K562 (cell line): ENCODE data around the gene CD48. TPM values are rescaled to one million over a fixed set of nuclear protein-coding genes. Genes with fewer than 3 reads are reported as not detected.

Source experiments
- ATAC-seq: fragments of 200-7000 bp; cut with Tn5 transposase; 3 replicates; pipeline ENCODE4 v1.9.1; 2020; ENCODE audit warnings: moderate library complexity
- BruUV-seq: library from RNA; stranded (reverse); fragments of 400-500 nt; replicated peaks from 2 replicates; lab custom pipeline; 2021; lab: Mats Ljungman, UMichigan
- CTCF ChIA-PET: fragments of 300-600 bp; formaldehyde crosslinking; extraction: SDS; loops from one replicate; lab custom pipeline; 2021; ENCODE audit warnings: low intra/inter-chr PET ratio; lab: Yijun Ruan, JAX
- POLR2A ChIA-PET: fragments of 300-600, 350-650 bp; sonication (Branson Sonifier 250); formaldehyde crosslinking; extraction: SDS; loops from one replicate; lab custom pipeline; 2021; ENCODE audit warnings: antibody characterized with exemption, inconsistent platforms; lab: Yijun Ruan, JAX
- DNase-seq, 4 experiments: peaks; one replicate each; pipeline versions ENCODE4 v3.0.0 to v3.0.0-alpha.2; 2011 to 2018; ENCODE audit warnings: low spot score in 3 of 4, mixed read lengths in 3 of 4; ENCODE audit errors: extremely low read depth in 1 of 4
- FAIRE-seq: peaks from 2 replicates; lab custom pipeline; 2011; peaks lifted over from hg19 to GRCh38; lab: Jason Lieb, UNC
- H2AFZ ChIP-seq: 2 replicates; pipeline ENCODE4 v1.6.0; 2011; ENCODE audit warnings: low read depth, low read length, control low read depth, inconsistent platforms
- H3K27ac ChIP-seq: fragments of 200-600 bp; 3 replicates; pipeline ENCODE4 v1.8.0; 2011; ENCODE audit warnings: low read depth, mild to moderate bottlenecking, control low read depth, inconsistent platforms, low read length, moderate library complexity, mixed read lengths; ENCODE audit errors: extremely low read depth
- H3K27me3 ChIP-seq, 2 experiments: fragments of 300-600 bp in 1 of 2; 2 replicates in 1 of 2; 3 replicates in 1 of 2; pipeline versions ENCODE4 v1.6.0 to v1.8.0; 2011; ENCODE audit warnings: inconsistent platforms in 2 of 2, low read length in 2 of 2, mild to moderate bottlenecking in 1 of 2, mixed read lengths in 1 of 2, moderate library complexity in 1 of 2; ENCODE audit not compliant: control insufficient read depth in 2 of 2, insufficient read depth in 2 of 2
- H3K36me3 ChIP-seq: fragments of 300-600 bp; 3 replicates; pipeline ENCODE4 v1.8.0; 2011; ENCODE audit warnings: mild to moderate bottlenecking, low read length, inconsistent platforms; ENCODE audit not compliant: control insufficient read depth, insufficient read depth
- H3K4me1 ChIP-seq, 2 experiments: fragments of 200-600 bp in 1 of 2; replicated peaks in 1 of 2; 2 replicates in 1 of 2; 3 replicates in 1 of 2; pipeline versions ENCODE4 v1.5.1 to v1.8.0; 2011; ENCODE audit warnings: inconsistent platforms in 2 of 2, low read length in 2 of 2, mild to moderate bottlenecking in 1 of 2, mixed read lengths in 1 of 2, moderate library complexity in 1 of 2; ENCODE audit not compliant: control insufficient read depth in 2 of 2, insufficient read depth in 2 of 2
- H3K4me2 ChIP-seq: 2 replicates; pipeline ENCODE4 v1.6.1; 2011; ENCODE audit warnings: low read length, control low read depth, inconsistent platforms, mixed read lengths; ENCODE audit not compliant: insufficient read depth
- H3K4me3 ChIP-seq: fragments of 200-600 bp; sonication (generic), shearing (Covaris generic); 2 replicates; pipeline ENCODE4 v1.5.1; 2016; ENCODE audit warnings: control low read depth, inconsistent platforms
- H3K79me2 ChIP-seq: fragments of 200-600 bp; 3 replicates; pipeline ENCODE4 v1.8.0; 2011; ENCODE audit warnings: low read length, inconsistent platforms; ENCODE audit not compliant: control insufficient read depth, insufficient read depth
- H3K9ac ChIP-seq, 2 experiments: 2 replicates each; pipeline versions ENCODE4 v1.6.0 to v1.6.1; 2011; ENCODE audit warnings: low read depth in 2 of 2, low read length in 2 of 2, control low read depth in 1 of 2, inconsistent platforms in 1 of 2, mild to moderate bottlenecking in 1 of 2, mixed read lengths in 1 of 2; ENCODE audit not compliant: insufficient read depth in 1 of 2
- H3K9me1 ChIP-seq: one replicate; pipeline ENCODE4 v1.6.0; 2011; ENCODE audit warnings: inconsistent platforms, mild to moderate bottlenecking, low read length, moderate library complexity; ENCODE audit not compliant: control insufficient read depth, insufficient read depth
- H3K9me3 ChIP-seq: replicated peaks from 2 replicates; pipeline ENCODE4 v1.5.1; 2011; ENCODE audit warnings: low read depth, low read length, inconsistent platforms; ENCODE audit not compliant: control insufficient read depth, insufficient read depth
- H4K20me1 ChIP-seq: replicated peaks from 2 replicates; pipeline ENCODE4 v1.6.1; 2011; ENCODE audit warnings: low read length, inconsistent platforms, mixed read lengths; ENCODE audit not compliant: control insufficient read depth, insufficient read depth
- CHD7 ChIP-seq: fragments of 200-600 bp; sonication (generic); IDR thresholded peaks from one replicate; pipeline ENCODE4 v1.6.1; 2012; ENCODE audit warnings: mild to moderate bottlenecking, low read depth, low read length, inconsistent platforms
- KDM2B ChIP-seq: fragments of 250-450 bp; sonication (Bioruptor Pico); IDR thresholded peaks from 2 replicates; pipeline ENCODE4 v1.8.0; 2021; ENCODE audit warnings: mild to moderate bottlenecking, moderate library complexity
- PKNOX1 ChIP-seq: fragments of 450-650 bp; IDR thresholded peaks from 2 replicates; pipeline ENCODE4 v1.6.1; 2016
- RAD51 ChIP-seq: fragments of 450-650 bp; IDR thresholded peaks from 2 replicates; pipeline ENCODE4 v1.7.1; 2016; ENCODE audit warnings: low read depth, mild to moderate bottlenecking, borderline replicate concordance
- SPI1 ChIP-seq: IDR thresholded peaks from 2 replicates; pipeline ENCODE4 v1.6.1; 2011; ENCODE audit warnings: low read depth, low read length, control low read depth, borderline replicate concordance
- WGBS: fragments of 100-300 bp; shearing (Covaris generic); methylation state at CpG from one replicate; pipeline ENCODE4 v1.1.6; 2016; ENCODE audit warnings: low coverage, mixed read lengths; ENCODE audit not compliant: insufficient coverage; ENCODE audit errors: missing lambda C conversion rate; 5-methylcytosine and 5-hydroxymethylcytosine counted together
- in situ Hi-C: fragments of 300-500 bp; cut with MboI; formaldehyde crosslinking; loops from 4 replicates; pipeline ENCODE4 v1.15.0; 2018; ENCODE audit warnings: inconsistent platforms, mixed read lengths
- intact Hi-C: fragments of 100-400 bp; cut with micrococcal nuclease; formaldehyde crosslinking; loops from 2 replicates; pipeline ENCODE4 v1.14.2; 2022
- polyA plus RNA-seq, 8 experiments: library from polyadenylated mRNA; depleted of rRNA in 4 of 8; stranded (reverse) in 5 of 8; unstranded in 3 of 8; fragments of >200 nt; fragmentation: Nextera tagmentation in 2 of 8; fragmentation: Illumina TruSeq in 1 of 8; extraction: Ambion mirVana in 2 of 8; extraction: Trizol in 1 of 8; gene quantifications; 2 replicates each; pipeline versions ENCODE4 v1.2.1 to v1.2.3, GENCODE V29; 2011 to 2014; ENCODE audit warnings: inconsistent platforms in 1 of 8, missing spikeins in 1 of 8
- total RNA-seq, 7 experiments: library from RNA; depleted of rRNA in 6 of 7; stranded (reverse); fragments of >200 nt in 6 of 7; fragmentation: Illumina TruSeq in 2 of 7; extraction: Trizol in 2 of 7; gene quantifications; 2 replicates each; pipeline versions ENCODE4 v1.2.1 to v1.2.3, GENCODE V29; 2011 to 2021; ENCODE audit warnings: low replicate concordance in 1 of 7

The CD48 gene
- total and polyA plus RNA-seq, 9 of the 15 experiments (the other 6 are each of a cell fraction or from before 2014, with no cell fraction given) = 0.10 to 0.42 (median 0.29) TPM; not detected in 3

DNA sequence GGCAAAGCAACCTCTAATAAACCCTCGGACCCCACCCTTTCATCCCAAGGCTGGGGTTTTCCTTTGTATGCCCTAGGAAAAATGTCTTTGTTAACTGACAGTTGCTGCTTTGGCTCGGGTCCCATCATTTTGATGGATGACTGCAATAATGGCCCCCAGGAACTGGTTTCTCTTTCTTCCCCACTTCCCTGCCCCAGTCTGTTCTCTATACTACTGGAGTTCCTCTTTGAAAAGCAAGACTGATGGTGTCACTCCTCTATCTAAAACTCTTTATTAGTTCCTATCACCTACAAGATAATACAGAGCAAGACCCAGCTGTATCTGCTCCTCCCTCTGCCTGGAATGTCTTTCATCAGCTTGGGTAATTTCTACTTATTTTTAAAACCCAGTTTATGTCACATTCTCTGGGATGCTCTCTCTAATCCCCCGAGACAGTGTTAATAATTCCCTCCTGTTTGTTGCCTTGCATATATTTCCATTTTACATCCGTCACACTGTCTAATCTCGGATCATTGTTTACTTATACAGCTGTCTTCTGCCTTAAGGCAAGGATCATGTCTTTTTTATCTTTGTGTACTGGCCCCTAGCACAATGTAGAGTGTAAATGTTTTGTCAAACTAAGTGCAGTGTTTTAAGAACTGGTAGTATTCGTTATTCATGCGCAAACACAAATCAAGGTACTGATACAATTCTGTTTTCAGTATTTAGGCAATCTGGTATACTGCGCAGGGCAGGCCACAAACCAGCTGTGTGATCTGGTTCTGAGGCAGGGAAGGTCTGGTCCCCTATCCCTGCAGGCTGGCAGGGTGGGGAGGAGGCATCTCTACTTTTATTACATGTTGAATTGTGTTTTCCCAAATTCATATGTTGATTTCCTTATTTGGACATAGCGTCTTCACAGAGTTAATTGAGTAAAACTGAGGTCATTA lies 80.8 kb downstream of the CD48 start:
- no peak overlapping the region for H3K4me2 ChIP-seq
- no peak overlapping the region for H3K4me3 ChIP-seq
- H3K4me1 ChIP-seq = peaks cover 12 to 41% of the 10 kb centered on the region in 2 experiments; a peak in 4 of 5 replicates
- TF ChIP-seq RAD51 (no peak), PKNOX1 (peak; percentile 42; the same call in 1 of the 2 replicates), SPI1 (peak; percentile 56; the same call in 1 of the 2 replicates), KDM2B (no peak), CHD7 (no peak)

More for the DNA sequence above, 80.8 kb downstream of the CD48 start:
- POLR2A ChIA-PET = interaction anchor here (1.1 kb wide), 1 partner anchor 12 kb away, joined by 3 read pairs; no protein-coding TSS in a partner anchor
- H3K79me2 ChIP-seq = no peaks in the 10 kb centered on the region
- no peaks in the 10 kb centered on the region for H3K36me3 ChIP-seq
- no peak overlapping the region for H3K27ac ChIP-seq
- no peaks in the 10 kb centered on the region for H3K27me3 ChIP-seq
- DNase-seq (no peak), FAIRE-seq (no peak), ATAC-seq (no peak)
- intact Hi-C loops (no loop called here), in situ Hi-C loops (no loop called here)
- no peaks in the 10 kb centered on the region for H3K9me1 ChIP-seq
- no peak overlapping the region for H3K9ac ChIP-seq
- BruUV-seq = no TSS peak
- no peaks in the 10 kb centered on the region for H3K9me3 ChIP-seq
- H4K20me1 ChIP-seq = no peaks in the 10 kb centered on the region
- 43% methylated on average over 9 of the region's 9 CpGs for WGBS
- CTCF ChIA-PET = no interaction called here
- H2AFZ ChIP-seq = 0 out of 2 replicates have a peak overlapping the region, but pooled peaks have one; percentile 19
